HEK293 (cell line): ENCODE results near the gene BDNF.

Experiments used
- GLIS1 ChIP-seq: fragments of 450-650 bp; formaldehyde crosslinking; IDR thresholded peaks from 2 replicates; pipeline ENCODE4 v1.5.1; 2016; ENCODE audit warnings: missing biosample characterization, missing genetic modification characterization
- GLIS2 ChIP-seq: fragments of 450-650 bp; formaldehyde crosslinking; IDR thresholded peaks from 2 replicates; pipeline ENCODE4 v1.5.1; 2016; ENCODE audit warnings: missing biosample characterization, missing genetic modification characterization
- KLF10 ChIP-seq: fragments of 450-650 bp; IDR thresholded peaks from 2 replicates; pipeline ENCODE4 v1.5.1; 2018; ENCODE audit warnings: missing biosample characterization, mild to moderate bottlenecking, missing genetic modification characterization
- KLF8 ChIP-seq: fragments of 450-650 bp; formaldehyde crosslinking; IDR thresholded peaks from 2 replicates; pipeline ENCODE4 v1.5.1; 2016; ENCODE audit warnings: missing biosample characterization, missing genetic modification characterization
- PATZ1 ChIP-seq: fragments of 450-650 bp; formaldehyde crosslinking; IDR thresholded peaks from 2 replicates; pipeline ENCODE4 v1.5.1; 2016; ENCODE audit warnings: missing biosample characterization, missing genetic modification characterization
- PRDM4 ChIP-seq: fragments of 450-650 bp; formaldehyde crosslinking; IDR thresholded peaks from 2 replicates; pipeline ENCODE4 v1.5.1; 2017; ENCODE audit warnings: missing biosample characterization, missing genetic modification characterization
- TRIM28 ChIP-seq: IDR thresholded peaks from 2 replicates; pipeline ENCODE4 v1.6.1; 2011; ENCODE audit warnings: low read length, control low read depth, borderline replicate concordance
- ZBTB10 ChIP-seq: fragments of 450-650 bp; formaldehyde crosslinking; IDR thresholded peaks from 2 replicates; pipeline ENCODE4 v1.5.1; 2016; ENCODE audit warnings: missing biosample characterization, missing genetic modification characterization
- ZBTB11 ChIP-seq: fragments of 450-650 bp; formaldehyde crosslinking; conservative IDR thresholded peaks from 2 replicates; pipeline ENCODE4 v1.5.1; 2016; ENCODE audit warnings: low read depth, missing biosample characterization, missing genetic modification characterization
- ZBTB17 ChIP-seq: fragments of 450-650 bp; formaldehyde crosslinking; IDR thresholded peaks from 2 replicates; pipeline ENCODE4 v1.5.1; 2016; ENCODE audit warnings: missing biosample characterization, missing genetic modification characterization
- ZBTB20 ChIP-seq: fragments of 450-650 bp; formaldehyde crosslinking; IDR thresholded peaks from 2 replicates; pipeline ENCODE4 v1.5.1; 2016; ENCODE audit warnings: missing biosample characterization, missing genetic modification characterization
- ZBTB26 ChIP-seq: fragments of 450-650 bp; formaldehyde crosslinking; optimal IDR thresholded peaks from 2 replicates; pipeline ENCODE3; 2016; ENCODE audit warnings: missing biosample characterization, mild to moderate bottlenecking, missing genetic modification characterization
- ZNF175 ChIP-seq: fragments of 450-650 bp; formaldehyde crosslinking; IDR thresholded peaks from 2 replicates; pipeline ENCODE4 v1.5.1; 2016; ENCODE audit warnings: missing biosample characterization, missing genetic modification characterization
- ZNF335 ChIP-seq: fragments of 450-650 bp; formaldehyde crosslinking; conservative IDR thresholded peaks from 2 replicates; pipeline ENCODE4 v1.5.1; 2016; ENCODE audit warnings: missing biosample characterization, missing genetic modification characterization
- ZNF585B ChIP-seq: fragments of 450-650 bp; formaldehyde crosslinking; IDR thresholded peaks from 2 replicates; pipeline ENCODE4 v1.5.1; 2016; ENCODE audit warnings: missing biosample characterization, missing genetic modification characterization
- ZSCAN4 ChIP-seq: fragments of 450-650 bp; formaldehyde crosslinking; IDR thresholded peaks from 2 replicates; pipeline ENCODE4 v1.5.1; 2017; ENCODE audit warnings: missing biosample characterization, missing genetic modification characterization
- ZXDB ChIP-seq: fragments of 450-650 bp; formaldehyde crosslinking; IDR thresholded peaks from 2 replicates; pipeline ENCODE4 v1.5.1; 2016; ENCODE audit warnings: missing biosample characterization, missing genetic modification characterization

Gene BDNF

GRCh38 chr11:27700351-27701301 lies at the start of gene BDNF (continued):
- TF ChIP-seq ZBTB11 (tag by site-specific recombination) (peak; percentile 34; the same call in 1 of the 2 replicates), ZBTB20 (peak; percentile 88), ZBTB17 (0 out of 2 replicates have a peak, but pooled peaks have one; percentile 9), ZNF335 (tag by site-specific recombination) (peak; percentile 87), TRIM28 (no peak), PATZ1 (tag by site-specific recombination) (peak; percentile 47), ZSCAN4 (tag by site-specific recombination) (peak; percentile 54), PRDM4 (tag by site-specific recombination) (no peak), KLF8 (tag by site-specific recombination) (peak; percentile 30; the same call in 1 of the 2 replicates), ZNF175 (tag by site-specific recombination) (no peak), GLIS2 (tag by site-specific recombination) (peak; percentile 26; the same call in 1 of the 2 replicates), KLF10 (tag by site-specific recombination) (peak; percentile 23), GLIS1 (tag by site-specific recombination) (peak; percentile 24), ZBTB10 (tag by site-specific recombination) (peak; percentile 83), ZBTB26 (tag by site-specific recombination) (peak; percentile 81), ZXDB (tag by site-specific recombination) (peak; percentile 70), ZNF585B (no peak)
